ENCODE results near the gene MX1. TPM values are rescaled to one million over a fixed set of nuclear protein-coding genes. Genes with fewer than 3 reads are reported as not detected.

MX1 gene
- total RNA-seq, 1 experiment from 2014 or later = 1.8 TPM

DNA sequence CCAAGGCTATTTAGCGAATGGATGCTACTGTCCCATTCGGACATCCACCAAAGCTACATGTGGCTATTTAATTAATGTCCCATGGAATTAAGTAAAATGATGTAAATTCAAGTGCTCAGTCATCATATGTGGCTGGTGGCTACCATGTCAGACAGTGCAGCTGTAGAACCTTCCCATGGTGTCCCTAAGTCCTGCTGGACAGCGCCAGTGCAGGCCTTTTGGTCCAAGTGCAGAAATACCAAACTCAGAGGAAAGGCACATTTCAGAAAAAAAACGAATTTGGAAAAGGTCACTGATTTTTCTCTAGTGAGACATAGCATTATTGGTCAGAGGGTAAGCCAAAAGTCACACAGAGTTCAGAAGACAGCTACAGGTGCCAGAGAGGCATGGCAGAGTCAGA lies 64.3 kb downstream of the MX1 start:
- H3K4me3 Mint-ChIP-seq (ENCODE audit: unreplicated experiment) = no peak overlapping the region
- TF ChIP-seq, protein P1, sequence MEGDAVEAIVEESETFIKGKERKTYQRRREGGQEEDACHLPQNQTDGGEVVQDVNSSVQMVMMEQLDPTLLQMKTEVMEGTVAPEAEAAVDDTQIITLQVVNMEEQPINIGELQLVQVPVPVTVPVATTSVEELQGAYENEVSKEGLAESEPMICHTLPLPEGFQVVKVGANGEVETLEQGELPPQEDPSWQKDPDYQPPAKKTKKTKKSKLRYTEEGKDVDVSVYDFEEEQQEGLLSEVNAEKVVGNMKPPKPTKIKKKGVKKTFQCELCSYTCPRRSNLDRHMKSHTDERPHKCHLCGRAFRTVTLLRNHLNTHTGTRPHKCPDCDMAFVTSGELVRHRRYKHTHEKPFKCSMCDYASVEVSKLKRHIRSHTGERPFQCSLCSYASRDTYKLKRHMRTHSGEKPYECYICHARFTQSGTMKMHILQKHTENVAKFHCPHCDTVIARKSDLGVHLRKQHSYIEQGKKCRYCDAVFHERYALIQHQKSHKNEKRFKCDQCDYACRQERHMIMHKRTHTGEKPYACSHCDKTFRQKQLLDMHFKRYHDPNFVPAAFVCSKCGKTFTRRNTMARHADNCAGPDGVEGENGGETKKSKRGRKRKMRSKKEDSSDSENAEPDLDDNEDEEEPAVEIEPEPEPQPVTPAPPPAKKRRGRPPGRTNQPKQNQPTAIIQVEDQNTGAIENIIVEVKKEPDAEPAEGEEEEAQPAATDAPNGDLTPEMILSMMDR (IDR thresholded peaks at IDR 0.05; ENCODE audit: unreplicated experiment) = no peak
- no peaks in the 10 kb centered on the region for H3K4me1 Mint-ChIP-seq (ENCODE audit: insufficient read depth, unreplicated experiment)
- peaks cover 29% of the 10 kb centered on the region for H3K27me3 Mint-ChIP-seq (ENCODE audit: insufficient read depth, unreplicated experiment)
- DNase-seq (ENCODE audit: unreplicated experiment) = no peak
- no peak overlapping the region for H3K27ac Mint-ChIP-seq (ENCODE audit: low read depth, unreplicated experiment)
- ChIA-PET POLR2A (no interaction called here), CTCF (interaction anchor here (0.6 kb wide), 1 partner anchor 22 kb away, joined by 3 read pairs; no protein-coding TSS in a partner anchor)
- no peaks in the 10 kb centered on the region for H3K36me3 Mint-ChIP-seq (ENCODE audit: insufficient read depth, unreplicated experiment)
- intact Hi-C loops (cut with micrococcal nuclease) = no loop called here
- H3K9me3 Mint-ChIP-seq (ENCODE audit: unreplicated experiment) = no peaks in the 10 kb centered on the region
- BruUV-seq (replicated peaks) = no TSS peak

DNA sequence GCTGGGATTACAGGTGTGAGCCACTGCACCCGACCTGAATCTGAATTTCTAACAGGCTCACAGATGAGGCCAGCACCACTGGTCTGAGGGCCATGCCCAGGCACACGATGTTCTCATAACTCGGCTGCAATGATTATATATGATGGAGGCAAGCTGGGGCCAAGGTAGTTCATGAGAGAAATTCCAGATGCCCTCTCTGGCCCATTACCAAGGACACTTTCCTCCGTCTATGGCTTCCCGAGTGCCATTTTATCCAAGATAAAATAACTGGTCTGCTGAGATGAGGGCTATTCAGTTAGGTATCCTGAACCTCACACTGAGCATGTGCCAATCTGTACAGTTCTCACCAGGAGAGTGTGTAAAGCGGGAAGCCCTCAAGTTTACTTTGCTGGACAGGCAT lies 65.4 kb downstream of the MX1 start:
- intact Hi-C loops (cut with micrococcal nuclease) = no loop called here
- ChIA-PET POLR2A (no interaction called here), CTCF (interaction anchor here (0.6 kb wide), 1 partner anchor 1104 kb away, joined by 3 read pairs; no protein-coding TSS in a partner anchor)
- no TSS peak for BruUV-seq (replicated peaks)
- no peak overlapping the region for H3K27ac Mint-ChIP-seq (ENCODE audit: low read depth, unreplicated experiment)
- H3K27me3 Mint-ChIP-seq (ENCODE audit: insufficient read depth, unreplicated experiment) = peaks cover 29% of the 10 kb centered on the region
- no peaks in the 10 kb centered on the region for H3K9me3 Mint-ChIP-seq (ENCODE audit: unreplicated experiment)
- DNase-seq (ENCODE audit: unreplicated experiment) = no peak
- no peak overlapping the region for H3K4me3 Mint-ChIP-seq (ENCODE audit: unreplicated experiment)
- no peaks in the 10 kb centered on the region for H3K36me3 Mint-ChIP-seq (ENCODE audit: insufficient read depth, unreplicated experiment)
- TF ChIP-seq, protein P1 (IDR thresholded peaks at IDR 0.05; ENCODE audit: unreplicated experiment) = no peak
- no peaks in the 10 kb centered on the region for H3K4me1 Mint-ChIP-seq (ENCODE audit: insufficient read depth, unreplicated experiment)

DNA sequence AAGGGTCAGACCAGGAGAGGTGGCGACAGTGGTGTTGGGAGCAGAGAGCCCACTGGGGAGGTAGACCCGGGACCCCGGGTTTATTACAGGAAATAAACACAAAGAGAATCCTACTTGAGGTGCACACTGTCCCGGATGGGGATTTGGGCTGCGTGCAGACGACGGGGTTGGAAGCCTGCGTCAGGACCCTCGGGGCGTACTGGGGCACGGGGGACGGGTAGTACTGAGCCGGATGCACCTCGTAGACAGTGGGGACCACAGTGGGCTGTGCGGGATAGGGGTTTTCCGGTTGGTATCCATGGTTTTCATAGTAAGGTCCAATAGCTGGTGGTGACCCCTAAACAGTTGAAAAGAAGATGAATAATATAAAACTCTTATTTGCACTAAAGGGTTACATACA lies 68.2 kb downstream of the MX1 start:
- intact Hi-C loops (cut with micrococcal nuclease) = no loop called here
- no peak overlapping the region for H3K4me3 Mint-ChIP-seq (ENCODE audit: unreplicated experiment)
- ChIA-PET CTCF (interaction anchor here (0.6 to 0.7 kb wide), 2 partner anchors 26 to 1706 kb away, joined by 3 to 5 read pairs; no protein-coding TSS in a partner anchor), POLR2A (interaction anchor here (0.6 kb wide), 1 partner anchor 605 kb away, joined by 3 read pairs; no protein-coding TSS in a partner anchor)
- DNase-seq (ENCODE audit: unreplicated experiment) = no peak
- BruUV-seq (replicated peaks) = no TSS peak
- no peaks in the 10 kb centered on the region for H3K4me1 Mint-ChIP-seq (ENCODE audit: insufficient read depth, unreplicated experiment)
- H3K9me3 Mint-ChIP-seq (ENCODE audit: unreplicated experiment) = no peaks in the 10 kb centered on the region
- H3K27ac Mint-ChIP-seq (ENCODE audit: low read depth, unreplicated experiment) = no peak overlapping the region
- H3K27me3 Mint-ChIP-seq (ENCODE audit: insufficient read depth, unreplicated experiment) = peaks cover 50% of the 10 kb centered on the region
- TF ChIP-seq, protein P1 (IDR thresholded peaks at IDR 0.05; ENCODE audit: unreplicated experiment) = no peak
- H3K36me3 Mint-ChIP-seq (ENCODE audit: insufficient read depth, unreplicated experiment) = no peaks in the 10 kb centered on the region

DNA sequence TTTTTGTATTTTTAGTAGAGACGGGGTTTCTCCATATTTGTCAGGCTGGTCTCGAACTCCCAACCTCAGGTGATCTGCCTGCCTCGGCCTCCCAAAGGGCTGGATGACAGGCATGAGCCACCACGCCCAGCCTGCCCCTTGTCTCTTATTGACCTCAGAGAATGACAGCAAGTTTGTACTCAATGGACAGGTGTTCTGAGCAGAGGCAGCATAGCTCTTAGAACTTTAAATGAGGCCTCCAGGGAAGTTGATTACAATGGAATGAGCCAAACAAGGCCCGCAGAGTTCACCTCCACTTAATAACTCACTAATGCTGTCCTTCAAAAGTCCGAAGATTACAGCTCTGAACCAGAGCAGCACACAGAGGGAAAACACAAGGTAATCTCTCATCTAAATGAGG lies 71.0 kb downstream of the MX1 start:
- Mint-ChIP-seq H3K4me3 (ENCODE audit: unreplicated experiment) (no peak overlapping the region), H3K27me3 (ENCODE audit: insufficient read depth, unreplicated experiment) (peaks cover 67% of the 10 kb centered on the region), H3K4me1 (ENCODE audit: insufficient read depth, unreplicated experiment) (no peaks in the 10 kb centered on the region), H3K27ac (ENCODE audit: low read depth, unreplicated experiment) (no peak overlapping the region), H3K9me3 (ENCODE audit: unreplicated experiment) (no peaks in the 10 kb centered on the region), H3K36me3 (ENCODE audit: insufficient read depth, unreplicated experiment) (no peaks in the 10 kb centered on the region)
- ChIA-PET POLR2A (no interaction called here), CTCF (no interaction called here)
- TF ChIP-seq, protein P1 (IDR thresholded peaks at IDR 0.05; ENCODE audit: unreplicated experiment) = no peak
- DNase-seq (ENCODE audit: unreplicated experiment) = no peak
- BruUV-seq (replicated peaks) = no TSS peak
- intact Hi-C loops (cut with micrococcal nuclease) = no loop called here

Measured in MCF 10A (cell line).